ENCODE results near the gene FASLG. TPM values are rescaled to one million over a fixed set of nuclear protein-coding genes. Genes with fewer than 3 reads are reported as not detected.

The FASLG gene
- total RNA-seq, 6 experiments from 2014 or later: not detected

DNA sequence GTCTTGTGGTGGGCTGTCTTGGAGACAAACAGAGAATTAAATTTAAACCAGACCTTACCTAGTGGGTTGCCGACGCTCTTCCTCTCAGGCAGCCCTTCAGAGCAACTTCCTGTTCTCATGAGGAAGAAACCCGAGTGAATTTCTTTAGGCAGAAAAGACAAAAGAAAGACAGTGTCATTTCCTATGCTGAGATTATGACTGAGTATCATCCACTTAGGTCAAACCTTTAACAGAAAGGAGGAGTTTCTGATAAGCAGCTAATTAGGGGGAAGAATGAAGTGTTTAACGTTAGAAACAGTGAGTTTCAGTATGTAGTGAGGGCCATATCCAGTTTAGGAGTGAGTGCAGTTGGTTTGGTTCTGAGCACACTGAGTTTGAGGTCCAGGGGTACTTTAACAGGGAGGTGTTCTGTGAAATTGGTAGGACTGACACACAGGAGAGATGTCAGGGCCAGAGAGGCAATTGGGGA, 38.7 kb downstream of the FASLG start:
- TF ChIP-seq, protein P1, sequence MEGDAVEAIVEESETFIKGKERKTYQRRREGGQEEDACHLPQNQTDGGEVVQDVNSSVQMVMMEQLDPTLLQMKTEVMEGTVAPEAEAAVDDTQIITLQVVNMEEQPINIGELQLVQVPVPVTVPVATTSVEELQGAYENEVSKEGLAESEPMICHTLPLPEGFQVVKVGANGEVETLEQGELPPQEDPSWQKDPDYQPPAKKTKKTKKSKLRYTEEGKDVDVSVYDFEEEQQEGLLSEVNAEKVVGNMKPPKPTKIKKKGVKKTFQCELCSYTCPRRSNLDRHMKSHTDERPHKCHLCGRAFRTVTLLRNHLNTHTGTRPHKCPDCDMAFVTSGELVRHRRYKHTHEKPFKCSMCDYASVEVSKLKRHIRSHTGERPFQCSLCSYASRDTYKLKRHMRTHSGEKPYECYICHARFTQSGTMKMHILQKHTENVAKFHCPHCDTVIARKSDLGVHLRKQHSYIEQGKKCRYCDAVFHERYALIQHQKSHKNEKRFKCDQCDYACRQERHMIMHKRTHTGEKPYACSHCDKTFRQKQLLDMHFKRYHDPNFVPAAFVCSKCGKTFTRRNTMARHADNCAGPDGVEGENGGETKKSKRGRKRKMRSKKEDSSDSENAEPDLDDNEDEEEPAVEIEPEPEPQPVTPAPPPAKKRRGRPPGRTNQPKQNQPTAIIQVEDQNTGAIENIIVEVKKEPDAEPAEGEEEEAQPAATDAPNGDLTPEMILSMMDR (IDR thresholded peaks at IDR 0.05): no peak
- Mint-ChIP-seq H3K4me1 (ENCODE audit: low read depth) (peaks cover 30% of the 10 kb centered on the region), H3K4me3 (no peak overlapping the region)

DNA sequence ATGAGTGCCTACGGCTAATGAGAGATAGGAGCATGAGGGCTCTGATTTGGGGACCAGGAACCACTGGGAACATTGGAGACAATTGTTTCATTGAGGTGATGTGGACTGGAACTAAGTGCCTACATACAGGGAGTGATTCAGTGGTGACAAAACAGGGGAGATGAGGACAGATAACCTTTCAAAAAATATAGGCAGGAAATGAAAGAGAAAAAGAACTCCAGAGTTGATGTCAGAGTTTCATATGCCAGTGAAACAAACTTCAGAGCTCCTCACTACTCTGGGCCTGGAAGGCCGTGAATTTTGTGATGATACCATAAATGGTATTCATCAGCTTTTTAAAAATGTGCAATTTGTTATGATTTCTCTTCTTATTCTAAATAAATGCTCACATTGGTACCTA, 39.3 kb downstream of the FASLG start:
- H3K4me3 Mint-ChIP-seq: no peak overlapping the region
- no peaks in the 10 kb centered on the region for H3K9me3 Mint-ChIP-seq
- TF ChIP-seq, protein P1 (IDR thresholded peaks at IDR 0.05): no peak
- H3K27me3 Mint-ChIP-seq (ENCODE audit: insufficient read depth): no peaks in the 10 kb centered on the region
- DNase-seq: no peak
- peaks cover 30% of the 10 kb centered on the region for H3K4me1 Mint-ChIP-seq (ENCODE audit: low read depth)
- peak overlapping the region; percentile 11; the same call in 1 of the 2 replicates for H3K27ac Mint-ChIP-seq
- H3K36me3 Mint-ChIP-seq (ENCODE audit: low read depth): no peaks in the 10 kb centered on the region

More for the DNA sequence above, 38.7 kb downstream of the FASLG start:
- DNase-seq: no peak
- H3K36me3 Mint-ChIP-seq (ENCODE audit: low read depth): no peaks in the 10 kb centered on the region
- no peaks in the 10 kb centered on the region for H3K27me3 Mint-ChIP-seq (ENCODE audit: insufficient read depth)
- H3K27ac Mint-ChIP-seq: peak overlapping the region; percentile 11
- H3K9me3 Mint-ChIP-seq: no peaks in the 10 kb centered on the region; the same call in 1 of the 2 replicates

DNA sequence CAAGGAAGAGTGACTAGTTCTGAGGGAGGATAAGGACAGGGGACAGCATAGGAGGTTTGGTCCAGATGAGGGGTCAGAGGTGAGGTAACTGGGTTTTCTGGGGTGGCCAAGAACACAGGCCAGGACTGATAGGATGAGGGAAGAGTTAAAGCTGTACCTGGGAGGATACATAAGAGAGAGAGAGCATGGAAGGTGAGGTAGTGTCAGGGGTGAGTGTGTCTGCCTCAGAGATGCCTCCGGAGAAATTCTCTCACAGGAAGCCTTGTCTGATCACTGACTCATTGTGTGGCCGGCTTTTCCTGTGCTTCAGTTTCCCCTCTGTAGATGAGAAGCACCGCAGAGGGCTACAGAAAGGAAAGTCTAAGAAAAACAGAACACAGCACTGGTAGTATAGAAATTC, 40.2 kb downstream of the FASLG start:
- Mint-ChIP-seq H3K36me3 (ENCODE audit: low read depth) (no peaks in the 10 kb centered on the region), H3K4me1 (ENCODE audit: low read depth) (peaks cover 30% of the 10 kb centered on the region), H3K9me3 (no peaks in the 10 kb centered on the region), H3K27ac (peak overlapping the region; percentile 80), H3K4me3 (no peak overlapping the region), H3K27me3 (ENCODE audit: insufficient read depth) (no peaks in the 10 kb centered on the region)
- TF ChIP-seq, protein P1 (IDR thresholded peaks at IDR 0.05): no peak
- peak; percentile 43 for DNase-seq

DNA sequence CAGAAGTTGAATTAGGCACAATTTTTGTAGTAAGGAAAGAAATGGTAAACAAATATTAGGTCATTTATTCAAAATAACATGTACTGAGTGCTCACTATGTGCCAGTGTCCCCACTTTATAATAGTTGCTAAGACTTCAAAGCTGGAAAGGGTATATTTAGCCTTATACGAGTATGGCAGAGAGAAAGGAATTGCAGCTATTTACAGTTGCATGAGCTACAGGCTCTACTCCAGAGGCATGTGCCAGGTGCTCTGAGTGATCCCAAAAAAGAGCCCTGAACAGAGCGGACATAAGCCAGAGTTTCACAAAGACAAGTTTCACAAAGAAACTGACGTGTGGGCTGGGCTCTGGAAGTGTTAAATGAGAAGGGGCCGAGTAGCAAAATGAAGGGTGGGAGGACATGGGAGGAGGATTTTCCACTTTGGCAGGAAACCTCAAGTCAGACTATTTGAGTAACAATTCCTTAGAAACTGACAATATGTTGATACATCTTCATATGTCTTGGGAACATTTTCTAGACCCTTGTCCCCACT, 40.9 kb downstream of the FASLG start:
- Mint-ChIP-seq H3K9me3 (no peaks in the 10 kb centered on the region), H3K27ac (peak overlapping the region; percentile 80; the same call in 1 of the 2 replicates), H3K4me3 (no peak overlapping the region), H3K27me3 (ENCODE audit: insufficient read depth) (no peaks in the 10 kb centered on the region), H3K4me1 (ENCODE audit: low read depth) (peaks cover 30% of the 10 kb centered on the region), H3K36me3 (ENCODE audit: low read depth) (no peaks in the 10 kb centered on the region)
- DNase-seq: no peak
- TF ChIP-seq, protein P1 (IDR thresholded peaks at IDR 0.05): no peak

DNA sequence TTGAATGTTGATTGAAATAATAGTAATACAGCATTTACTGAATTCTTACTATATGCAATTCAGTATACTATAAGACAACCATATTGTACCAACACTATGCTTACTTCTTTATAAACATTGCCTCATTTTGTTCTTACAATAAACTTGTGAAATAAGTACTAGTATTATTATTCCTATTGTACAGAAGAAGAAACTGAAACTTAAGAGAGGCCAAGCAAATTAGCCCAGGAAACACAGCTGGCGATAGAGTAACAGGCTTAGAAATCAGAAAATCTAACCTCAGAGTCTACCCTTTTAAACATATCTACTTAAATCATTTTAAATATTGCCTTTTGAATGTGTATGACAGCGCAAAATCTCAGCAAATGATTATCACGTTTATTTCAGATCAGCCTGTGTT, 41.7 kb downstream of the FASLG start:
- TF ChIP-seq, protein P1 (IDR thresholded peaks at IDR 0.05): no peak
- Mint-ChIP-seq H3K4me1 (ENCODE audit: low read depth) (peaks cover 30% of the 10 kb centered on the region), H3K27me3 (ENCODE audit: insufficient read depth) (no peaks in the 10 kb centered on the region), H3K36me3 (ENCODE audit: low read depth) (no peaks in the 10 kb centered on the region), H3K9me3 (no peaks in the 10 kb centered on the region), H3K27ac (no peak overlapping the region), H3K4me3 (no peak overlapping the region)
- no peak for DNase-seq
